GM10248 (cell line): ENCODE results near the gene ODC1.

Experiments
- CTCF ChIA-PET: fragments of 300-600 bp; sonication (Branson Sonifier 250); formaldehyde crosslinking; extraction: SDS; loops from one replicate; lab custom pipeline; 2021; ENCODE audit warnings: antibody characterized with exemption; lab: Yijun Ruan, JAX
- POLR2A ChIA-PET: fragments of 350-650 bp; sonication (Branson Sonifier 250); formaldehyde crosslinking; extraction: SDS; loops from one replicate; lab custom pipeline; 2020; ENCODE audit warnings: antibody characterized with exemption; lab: Yijun Ruan, JAX
- DNase-seq: peaks from one replicate; pipeline ENCODE4 v3.0.0; 2012; ENCODE audit errors: extremely low spot score
- TF ChIP-seq, protein P1 (sequence below): IDR thresholded peaks from 2 replicates; pipeline ENCODE4 v1.5.1; 2012; ENCODE audit warnings: mild to moderate bottlenecking, low read depth; ENCODE audit errors: extremely low read depth, missing control alignments, control extremely low read depth

ODC1 gene

DNA sequence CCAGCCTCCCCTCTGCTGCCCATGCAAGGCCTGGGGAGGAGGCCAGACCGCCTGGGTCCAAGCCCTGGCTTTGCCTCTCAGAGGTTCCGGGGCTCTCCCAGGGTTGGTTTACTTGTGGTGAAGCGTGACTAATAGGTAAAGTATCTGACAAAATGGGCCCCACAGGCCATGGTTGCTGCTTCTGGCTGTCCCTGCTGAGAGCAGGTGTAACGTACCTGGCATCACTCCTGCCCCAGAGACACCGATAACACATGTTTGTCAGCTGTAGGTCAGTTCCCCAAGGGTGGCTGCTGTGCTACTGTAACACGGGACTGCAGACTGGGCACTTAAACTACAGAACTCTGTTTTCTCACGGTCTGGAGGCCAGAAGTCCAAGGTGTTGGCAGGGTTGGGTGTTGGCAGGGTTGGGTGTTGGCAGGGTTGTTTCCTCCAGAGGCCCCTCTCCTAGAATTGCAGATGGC lies 34.1 kb downstream of the ODC1 start:
- TF ChIP-seq, protein P1, sequence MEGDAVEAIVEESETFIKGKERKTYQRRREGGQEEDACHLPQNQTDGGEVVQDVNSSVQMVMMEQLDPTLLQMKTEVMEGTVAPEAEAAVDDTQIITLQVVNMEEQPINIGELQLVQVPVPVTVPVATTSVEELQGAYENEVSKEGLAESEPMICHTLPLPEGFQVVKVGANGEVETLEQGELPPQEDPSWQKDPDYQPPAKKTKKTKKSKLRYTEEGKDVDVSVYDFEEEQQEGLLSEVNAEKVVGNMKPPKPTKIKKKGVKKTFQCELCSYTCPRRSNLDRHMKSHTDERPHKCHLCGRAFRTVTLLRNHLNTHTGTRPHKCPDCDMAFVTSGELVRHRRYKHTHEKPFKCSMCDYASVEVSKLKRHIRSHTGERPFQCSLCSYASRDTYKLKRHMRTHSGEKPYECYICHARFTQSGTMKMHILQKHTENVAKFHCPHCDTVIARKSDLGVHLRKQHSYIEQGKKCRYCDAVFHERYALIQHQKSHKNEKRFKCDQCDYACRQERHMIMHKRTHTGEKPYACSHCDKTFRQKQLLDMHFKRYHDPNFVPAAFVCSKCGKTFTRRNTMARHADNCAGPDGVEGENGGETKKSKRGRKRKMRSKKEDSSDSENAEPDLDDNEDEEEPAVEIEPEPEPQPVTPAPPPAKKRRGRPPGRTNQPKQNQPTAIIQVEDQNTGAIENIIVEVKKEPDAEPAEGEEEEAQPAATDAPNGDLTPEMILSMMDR: no peak
- ChIA-PET POLR2A (no interaction called here), CTCF (interaction anchor here (8.2 kb wide), 1 partner anchor 20 kb away, joined by 61 read pairs; no protein-coding TSS in a partner anchor)
- DNase-seq: peak; percentile 54

DNA sequence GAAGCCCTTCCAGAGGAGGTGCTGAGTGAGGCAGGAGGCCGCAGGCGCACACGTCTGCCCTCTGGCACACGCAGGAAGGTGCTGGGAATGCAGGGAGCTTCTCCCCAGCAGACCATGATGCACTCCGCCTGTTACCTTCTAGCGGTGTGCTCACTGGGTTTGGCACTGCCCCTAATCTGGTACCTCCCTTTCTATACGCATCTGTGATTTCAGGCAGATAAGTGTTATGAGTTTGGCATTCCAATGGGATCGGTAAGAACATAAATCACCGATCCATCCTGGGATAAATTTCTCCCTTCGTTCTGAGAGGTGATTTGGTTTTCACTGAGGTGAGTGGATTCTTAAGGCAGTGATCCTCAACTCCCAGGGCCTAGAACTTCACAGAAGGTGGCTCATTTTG lies 34.6 kb downstream of the ODC1 start:
- POLR2A ChIA-PET: no interaction called here
- CTCF ChIA-PET: interaction anchor here (8.2 to 9.8 kb wide), 2 partner anchors 21 to 22 kb away, joined by 61 to 168 read pairs; no protein-coding TSS in a partner anchor
- TF ChIP-seq, protein P1: no peak
- no peak for DNase-seq

DNA sequence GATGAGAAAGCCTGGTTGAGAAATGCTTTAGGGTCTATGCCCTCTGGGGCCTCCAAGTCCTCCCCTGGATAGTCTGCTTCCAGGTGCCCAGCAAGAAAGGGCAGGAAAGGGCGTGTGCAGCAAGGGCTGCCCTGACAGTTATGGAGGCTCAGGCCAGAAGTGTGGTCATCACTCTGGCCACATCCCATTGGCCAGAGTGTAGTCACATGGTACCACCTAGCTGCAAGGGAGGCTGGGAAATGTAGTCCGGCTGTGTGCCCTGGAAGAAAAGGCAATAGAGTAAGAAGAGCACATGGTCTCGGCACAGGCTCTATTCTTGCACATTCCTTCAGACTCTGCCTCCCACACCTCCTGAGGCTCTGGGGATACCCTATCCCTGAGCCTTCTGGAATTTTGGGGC lies 35.7 kb downstream of the ODC1 start:
- peak; percentile 66 for DNase-seq
- CTCF ChIA-PET: interaction anchor here (0.8 to 9.8 kb wide), 3 partner anchors 23 to 340 kb away, joined by 3 to 168 read pairs (median 73); partner anchors contain the start of gene RRM2
- POLR2A ChIA-PET: no interaction called here
- TF ChIP-seq, protein P1: no peak

DNA sequence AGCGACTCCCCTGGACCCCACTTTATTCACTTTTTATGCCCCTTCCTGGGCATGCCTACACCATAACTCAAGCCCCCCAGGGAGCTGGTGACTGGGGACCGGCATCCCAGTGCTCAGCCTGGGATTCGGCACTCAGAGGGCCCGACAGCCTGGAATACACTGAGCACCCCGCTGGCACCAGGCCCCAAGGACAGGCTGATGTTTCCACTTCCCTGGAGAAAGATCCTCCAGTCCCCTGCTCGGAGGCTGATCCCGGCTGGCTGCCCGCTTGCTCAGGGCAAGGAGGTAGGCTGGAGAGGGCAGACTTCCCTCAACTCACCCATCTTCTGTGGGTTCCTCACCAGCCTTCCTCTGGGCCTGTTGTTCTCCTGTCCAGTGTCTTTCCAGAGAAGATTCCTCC lies 36.6 kb downstream of the ODC1 start:
- ChIA-PET POLR2A (no interaction called here), CTCF (interaction anchor here (0.8 to 9.8 kb wide), 7 partner anchors 11 to 339 kb away, joined by 3 to 168 read pairs (median 56); partner anchors contain the start of genes HPCAL1, ODC1 and RRM2)
- TF ChIP-seq, protein P1: no peak
- no peak for DNase-seq

DNA sequence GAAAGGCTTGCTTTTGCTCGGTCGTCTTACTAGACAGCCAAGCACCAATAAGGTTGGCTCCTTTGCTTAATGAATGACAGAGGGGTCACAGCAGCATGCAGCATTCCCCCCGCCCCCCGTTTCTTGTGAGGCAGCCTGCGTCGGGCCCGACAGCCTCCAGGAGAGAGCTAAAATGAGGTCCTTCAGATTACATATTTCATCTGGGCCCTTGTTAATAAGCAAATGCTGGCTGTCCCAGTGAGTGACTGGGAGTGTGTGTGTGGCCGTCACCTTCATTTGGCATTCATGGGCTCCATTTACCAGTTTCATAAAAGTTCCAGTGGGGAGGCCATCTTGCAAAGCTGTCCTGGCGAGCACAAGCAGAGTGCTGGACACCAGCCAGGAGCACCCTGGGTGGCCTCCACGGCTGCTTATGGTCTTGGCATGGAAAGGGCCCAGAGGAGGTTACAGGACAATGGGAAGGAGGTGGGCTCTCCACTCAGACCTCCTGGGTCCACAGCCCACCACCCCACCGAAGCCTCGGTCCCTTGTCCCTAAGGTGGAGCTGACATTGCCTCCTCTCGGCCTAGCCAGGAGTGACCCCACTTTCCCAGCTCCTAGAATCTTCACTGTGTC lies 37.2 kb downstream of the ODC1 start:
- TF ChIP-seq, protein P1: no peak
- no peak for DNase-seq
- ChIA-PET CTCF (interaction anchor here (0.8 to 9.8 kb wide), 10 partner anchors 11 to 339 kb away, joined by 3 to 168 read pairs (median 46); partner anchors contain the start of genes HPCAL1, ODC1 and RRM2), POLR2A (interaction anchor here (0.6 to 1.6 kb wide), 4 partner anchors 13 to 1936 kb away, joined by 4 to 8 read pairs (median 7); no protein-coding TSS in a partner anchor)

DNA sequence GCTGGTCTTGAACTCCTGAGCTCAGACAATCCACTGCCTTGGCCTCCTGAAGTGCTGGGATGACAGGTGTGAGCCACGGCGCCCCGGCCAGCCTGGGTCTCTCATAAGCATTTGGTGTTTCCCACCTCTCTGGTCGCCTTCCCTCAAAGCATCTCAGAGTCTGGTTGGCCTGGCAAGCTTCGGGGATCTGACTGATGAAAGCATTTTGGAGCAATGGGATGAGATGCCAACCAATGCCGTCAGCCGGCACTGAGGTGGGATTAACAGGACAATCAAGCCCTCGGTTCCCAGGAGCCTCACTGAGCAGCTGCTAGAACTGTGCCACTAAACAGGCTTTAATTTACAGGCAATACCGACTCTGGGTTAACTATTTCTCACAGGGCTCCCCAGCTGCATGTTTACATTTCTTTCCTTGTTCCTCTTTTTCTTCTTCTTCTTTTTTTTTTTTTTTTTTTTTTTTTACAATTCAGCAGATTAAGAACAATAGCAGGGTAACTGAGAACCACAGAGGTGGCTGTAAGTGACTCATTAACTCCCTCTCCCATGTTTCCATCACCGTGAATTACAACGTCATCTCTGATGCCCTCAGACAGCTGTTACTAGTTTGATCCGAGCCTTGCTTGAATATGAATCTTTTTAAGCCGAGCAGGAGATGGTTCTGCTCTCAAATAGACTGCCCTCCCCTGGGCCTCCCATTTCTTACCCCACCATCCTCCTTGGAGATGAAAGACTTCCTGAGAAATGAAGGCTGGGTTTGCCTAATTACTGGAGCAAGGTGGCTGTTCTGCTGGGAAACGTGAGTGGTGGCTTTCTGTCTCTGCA lies 37.9 kb downstream of the ODC1 start:
- peak; percentile 78 for DNase-seq
- POLR2A ChIA-PET: interaction anchor here (0.6 to 1.6 kb wide), 5 partner anchors 16 to 1935 kb away, joined by 3 to 8 read pairs (median 4); partner anchors contain the start of gene ODC1
- CTCF ChIA-PET: interaction anchor here (0.8 to 9.8 kb wide), 46 partner anchors 12 to 595 kb away, joined by 3 to 168 read pairs (median 7); partner anchors contain the start of genes HPCAL1, ODC1 and RRM2
- TF ChIP-seq, protein P1: no peak
